CD4-positive, alpha-beta T cell treated with Interleukin-6 for 4 hours (primary cell): ENCODE results near the gene SLC51B.

Experiments
- DNase-seq: peaks from one replicate; pipeline ENCODE4 v3.0.0-alpha.2; 2020; ENCODE audit warnings: mixed read lengths

SLC51B gene

GRCh38 chr15:65101891-65102708, 56.9 kb downstream of the SLC51B start:
- DNase-seq = no peak

- no peak for DNase-seq
Observed at GRCh38 chr15:65102912-65103311, 57.7 kb downstream of the SLC51B start.
